GM12801 (cell line): ENCODE results near the gene SMIM35.

Experiments
- CTCF ChIP-seq: IDR thresholded peaks from one replicate; pipeline ENCODE4 v1.5.1; 2011; ENCODE audit warnings: control low read depth; ENCODE audit not compliant: insufficient read length; ENCODE audit errors: extremely low read depth

Gene SMIM35

GRCh38 chr11:117966908-117967307 is 119.9 kb downstream of the SMIM35 start:
- no peak for TF ChIP-seq CTCF

- no peak for TF ChIP-seq CTCF
Measured at GRCh38 chr11:117962826-117963225, 123.9 kb downstream of the SMIM35 start.

- no peak for TF ChIP-seq CTCF
Measured at GRCh38 chr11:117961896-117962295, 124.9 kb downstream of the SMIM35 start.

GRCh38 chr11:117960406-117960805 is 126.4 kb downstream of the SMIM35 start:
- no peak for TF ChIP-seq CTCF

- TF ChIP-seq CTCF: no peak
Measured at GRCh38 chr11:117959438-117960149, 127.2 kb downstream of the SMIM35 start.

GRCh38 chr11:117958949-117959348 is 127.8 kb downstream of the SMIM35 start:
- TF ChIP-seq CTCF: no peak
